Endothelial cell of umbilical vein (primary cell): ENCODE measurements around the gene MICALL2. TPM values are rescaled to one million over a fixed set of nuclear protein-coding genes. Genes with fewer than 3 reads are reported as not detected.

ENCODE experiments used
- BruUV-seq: library from RNA; stranded (reverse); fragments of 400-500 nt; replicated peaks from 2 replicates; lab custom pipeline; 2021; lab: Mats Ljungman, UMichigan
- CTCF ChIA-PET: fragments of 300-600, 350-600 bp; sonication (Branson Sonifier 250); formaldehyde crosslinking; loops from one replicate; lab custom pipeline; 2021; ENCODE audit warnings: antibody characterized with exemption, inconsistent platforms; lab: Charles Lee
- POLR2A ChIA-PET: fragments of 300-600, 350-600 bp; sonication (Branson Sonifier 250); formaldehyde crosslinking; loops from one replicate; lab custom pipeline; 2021; ENCODE audit warnings: antibody characterized with exemption, inconsistent platforms; lab: Charles Lee
- DNase-seq: peaks from one replicate; pipeline ENCODE4 v3.0.0-alpha.2; 2011; ENCODE audit warnings: low read depth, low spot score
- FAIRE-seq: peaks from 2 replicates; lab custom pipeline; 2011; peaks lifted over from hg19 to GRCh38; lab: Jason Lieb, UNC
- H2AFZ ChIP-seq: 2 replicates; pipeline ENCODE4 v1.6.0; 2012; ENCODE audit warnings: low read depth, low read length, control low read depth, inconsistent platforms
- H3K27ac ChIP-seq: 2 replicates; pipeline ENCODE4 v1.5.1; 2011; ENCODE audit warnings: low read depth, mild to moderate bottlenecking, control low read depth, low read length, moderate library complexity; ENCODE audit not compliant: insufficient read depth
- H3K27me3 ChIP-seq, 2 experiments: 2 replicates each; pipeline versions ENCODE4 v1.6.0 to v1.6.1; 2011; ENCODE audit warnings: low read length in 2 of 2, mixed read lengths in 1 of 2; ENCODE audit not compliant: control insufficient read depth in 2 of 2, insufficient read depth in 2 of 2
- H3K36me3 ChIP-seq, 2 experiments: 2 replicates in 1 of 2; 3 replicates in 1 of 2; pipeline ENCODE4 v1.5.1; 2011; ENCODE audit warnings: low read length in 2 of 2, mild to moderate bottlenecking in 1 of 2, moderate library complexity in 1 of 2; ENCODE audit not compliant: control insufficient read depth in 2 of 2, insufficient read depth in 2 of 2; ENCODE audit errors: extremely low read depth in 1 of 2
- H3K4me1 ChIP-seq: 3 replicates; pipeline ENCODE4 v1.5.1; 2011; ENCODE audit warnings: mild to moderate bottlenecking, low read length; ENCODE audit not compliant: control insufficient read depth, insufficient read depth; ENCODE audit errors: extremely low read depth
- H3K4me2 ChIP-seq: 2 replicates; pipeline ENCODE4 v1.6.1; 2011; ENCODE audit warnings: low read length, control low read depth, mixed read lengths; ENCODE audit not compliant: insufficient read depth
- H3K4me3 ChIP-seq, 3 experiments: fragments of 200-600 bp in 1 of 3; sonication (generic), shearing (Covaris generic) in 1 of 3; replicated peaks in 1 of 3; 2 replicates each; pipeline ENCODE4 v1.5.1; 2011 to 2016; ENCODE audit warnings: control low read depth in 3 of 3, low read length in 3 of 3, mild to moderate bottlenecking in 2 of 3, inconsistent platforms in 1 of 3, low read depth in 1 of 3, moderate library complexity in 1 of 3; ENCODE audit not compliant: insufficient read depth in 1 of 3
- H3K79me2 ChIP-seq: 2 replicates; pipeline ENCODE4 v1.6.0; 2012; ENCODE audit warnings: low read length, inconsistent platforms; ENCODE audit not compliant: control insufficient read depth, insufficient read depth
- H3K9ac ChIP-seq: replicated peaks from 2 replicates; pipeline ENCODE3; 2011; ENCODE audit warnings: low read length, control low read depth; ENCODE audit not compliant: insufficient read depth; ENCODE audit errors: extremely low read depth
- H3K9me1 ChIP-seq: replicated peaks from 3 replicates; pipeline ENCODE4 v1.6.0; 2011; ENCODE audit warnings: mild to moderate bottlenecking, low read length; ENCODE audit not compliant: control insufficient read depth, insufficient read depth; ENCODE audit errors: extremely low read depth
- H3K9me3 ChIP-seq: replicated peaks from 2 replicates; pipeline ENCODE4 v1.5.1; 2012; ENCODE audit warnings: low read length, inconsistent platforms; ENCODE audit not compliant: control insufficient read depth, insufficient read depth
- H4K20me1 ChIP-seq: replicated peaks from 2 replicates; pipeline ENCODE3; 2011; ENCODE audit warnings: mild to moderate bottlenecking, low read length; ENCODE audit not compliant: control insufficient read depth, insufficient read depth; ENCODE audit errors: extremely low read depth
- EZH2 ChIP-seq: IDR thresholded peaks from 2 replicates; pipeline ENCODE4 v1.6.1; 2012; ENCODE audit warnings: borderline replicate concordance, low read depth, mild to moderate bottlenecking, moderate library complexity, low read length, inconsistent platforms; ENCODE audit not compliant: severe bottlenecking
- JUN ChIP-seq: IDR thresholded peaks from 2 replicates; pipeline ENCODE4 v1.6.1; 2011; ENCODE audit warnings: borderline replicate concordance, low read depth; ENCODE audit not compliant: insufficient read length, insufficient read depth
- MYC ChIP-seq: IDR thresholded peaks from one replicate; pipeline ENCODE4 v1.6.1; 2011; ENCODE audit warnings: mild to moderate bottlenecking, low read depth, low read length
- POLR2A ChIP-seq: IDR thresholded peaks from 2 replicates; pipeline ENCODE4 v1.6.1; 2012; ENCODE audit warnings: low read depth, mild to moderate bottlenecking, control low read depth, low read length
- POLR2AphosphoS5 ChIP-seq: IDR thresholded peaks from 2 replicates; pipeline ENCODE4 v1.6.1; 2012; ENCODE audit warnings: low read depth, mild to moderate bottlenecking, control low read depth, low read length, moderate library complexity; ENCODE audit not compliant: insufficient read depth
- dilution Hi-C: fragments of 300-500 bp; cut with MboI; formaldehyde crosslinking; loops from one replicate; pipeline ENCODE4 v1.15.0; 2019; ENCODE audit warnings: low sequenced_read_pairs; ENCODE audit not compliant: extremely low pct_ligation_motif_present
- intact Hi-C: fragments of 100-400 bp; cut with micrococcal nuclease; formaldehyde crosslinking; loops from one replicate; pipeline ENCODE4 v1.10.0; 2022
- polyA plus RNA-seq, 4 experiments: library from polyadenylated mRNA; depleted of rRNA in 3 of 4; stranded (reverse) in 3 of 4; unstranded in 1 of 4; fragments of >200 nt; gene quantifications; 2 replicates each; pipeline versions ENCODE4 v1.2.1 to v1.2.3, GENCODE V29; 2011 to 2012; ENCODE audit warnings: missing spikeins in 1 of 4
- total RNA-seq: library from RNA; stranded (reverse); gene quantifications from 2 replicates; pipeline ENCODE4 v1.2.3, GENCODE V29; 2021
- TF ChIP-seq, protein P1 (sequence below): IDR thresholded peaks from 2 replicates; pipeline ENCODE4 v1.6.1; 2011; ENCODE audit not compliant: insufficient read depth, insufficient read length
- TF ChIP-seq, protein P2 (sequence below), 2 donors: IDR thresholded peaks; 1 replicate in 1 of 2; 2 replicates in 1 of 2; pipeline ENCODE4 v1.5.1; 2011; ENCODE audit warnings: low read length in 2 of 2, mild to moderate bottlenecking in 2 of 2, moderate library complexity in 2 of 2, control low read depth in 1 of 2, inconsistent platforms in 1 of 2, low read depth in 1 of 2; ENCODE audit not compliant: insufficient read depth in 1 of 2; ENCODE audit errors: extremely low read depth in 1 of 2

MICALL2 gene
- total and polyA plus RNA-seq, 2 donors (not counting 3 experiments of a cell fraction or from before 2014, with no cell fraction given), result 29.8 to 46.3 TPM

DNA sequence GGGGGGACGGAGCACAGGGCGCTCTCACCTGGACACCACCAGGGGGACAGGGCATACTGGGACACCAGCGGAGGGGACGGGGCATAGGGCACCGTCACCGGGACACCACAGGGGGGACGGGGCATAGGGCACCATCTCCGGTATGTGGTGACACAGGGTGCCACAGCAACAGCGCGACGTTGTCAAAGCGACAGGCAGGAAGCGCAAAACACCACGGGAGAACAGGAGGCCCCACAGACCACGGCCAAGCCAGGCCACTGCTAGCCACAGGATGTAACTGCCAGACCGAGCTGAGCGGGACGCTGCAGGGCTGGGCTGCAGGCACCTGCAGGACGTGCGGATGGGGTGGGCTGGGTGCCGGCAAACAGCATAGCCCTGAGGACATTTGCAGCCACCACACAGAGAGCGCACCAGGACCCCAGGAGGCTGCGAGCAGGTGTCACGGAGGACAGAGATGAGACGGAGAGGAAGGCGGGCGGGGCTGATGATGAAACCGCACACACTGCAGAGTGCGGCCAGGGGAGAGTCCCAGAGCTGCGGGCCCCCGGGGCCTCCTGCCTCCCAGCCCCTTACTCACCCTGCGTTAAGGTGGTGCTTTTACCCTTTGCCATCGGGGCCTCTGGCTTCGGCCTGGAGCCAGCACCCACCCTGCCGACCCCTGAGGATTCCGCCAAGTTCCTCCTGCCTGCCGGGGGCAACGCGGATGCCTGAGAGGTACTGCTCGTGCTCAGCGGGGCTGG lies 17.5 kb downstream of the MICALL2 start:
- H3K9ac ChIP-seq, result no peak overlapping the region
- H3K4me1 ChIP-seq, result no peaks in the 10 kb centered on the region
- ChIA-PET POLR2A (interaction anchor here (0.5 kb wide), 1 partner anchor 232 kb away, joined by 7 read pairs; no protein-coding TSS in a partner anchor), CTCF (interaction anchor here (1.0 to 2.9 kb wide), 2 partner anchors 10 to 19 kb away, joined by 3 to 11 read pairs; no protein-coding TSS in a partner anchor)
- H3K9me3 ChIP-seq, result no peaks in the 10 kb centered on the region
- no peak for TF ChIP-seq POLR2AphosphoS5
- TF ChIP-seq EZH2, result no peak
- TF ChIP-seq, protein P1, sequence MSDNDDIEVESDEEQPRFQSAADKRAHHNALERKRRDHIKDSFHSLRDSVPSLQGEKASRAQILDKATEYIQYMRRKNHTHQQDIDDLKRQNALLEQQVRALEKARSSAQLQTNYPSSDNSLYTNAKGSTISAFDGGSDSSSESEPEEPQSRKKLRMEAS, result no peak
- TF ChIP-seq JUN, result no peak
- TF ChIP-seq POLR2A, result no peak
- TF ChIP-seq, protein P2, sequence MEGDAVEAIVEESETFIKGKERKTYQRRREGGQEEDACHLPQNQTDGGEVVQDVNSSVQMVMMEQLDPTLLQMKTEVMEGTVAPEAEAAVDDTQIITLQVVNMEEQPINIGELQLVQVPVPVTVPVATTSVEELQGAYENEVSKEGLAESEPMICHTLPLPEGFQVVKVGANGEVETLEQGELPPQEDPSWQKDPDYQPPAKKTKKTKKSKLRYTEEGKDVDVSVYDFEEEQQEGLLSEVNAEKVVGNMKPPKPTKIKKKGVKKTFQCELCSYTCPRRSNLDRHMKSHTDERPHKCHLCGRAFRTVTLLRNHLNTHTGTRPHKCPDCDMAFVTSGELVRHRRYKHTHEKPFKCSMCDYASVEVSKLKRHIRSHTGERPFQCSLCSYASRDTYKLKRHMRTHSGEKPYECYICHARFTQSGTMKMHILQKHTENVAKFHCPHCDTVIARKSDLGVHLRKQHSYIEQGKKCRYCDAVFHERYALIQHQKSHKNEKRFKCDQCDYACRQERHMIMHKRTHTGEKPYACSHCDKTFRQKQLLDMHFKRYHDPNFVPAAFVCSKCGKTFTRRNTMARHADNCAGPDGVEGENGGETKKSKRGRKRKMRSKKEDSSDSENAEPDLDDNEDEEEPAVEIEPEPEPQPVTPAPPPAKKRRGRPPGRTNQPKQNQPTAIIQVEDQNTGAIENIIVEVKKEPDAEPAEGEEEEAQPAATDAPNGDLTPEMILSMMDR (IDR thresholded peaks at IDR 0.05; ENCODE audit: extremely low read depth in 1 of 2, insufficient read depth in 1 of 2, low read depth in 1 of 2, low read length in 2 of 2), result no peak
- TF ChIP-seq MYC, result no peak
- H3K79me2 ChIP-seq, result no peaks in the 10 kb centered on the region
- no peaks in the 10 kb centered on the region for H4K20me1 ChIP-seq
- no peak for DNase-seq
- H3K9me1 ChIP-seq, result no peaks in the 10 kb centered on the region
- FAIRE-seq, result no peak
- no peak overlapping the region for H2AFZ ChIP-seq
- intact Hi-C loops (no loop called here), dilution Hi-C loops (no loop called here)
- H3K27ac ChIP-seq, result no peak overlapping the region
- H3K4me3 ChIP-seq, result no peak overlapping the region
- peaks cover 0 to 2% of the 10 kb centered on the region in 2 experiments for H3K36me3 ChIP-seq
- H3K27me3 ChIP-seq, result no peaks in the 10 kb centered on the region
- no peak overlapping the region for H3K4me2 ChIP-seq
- no TSS peak for BruUV-seq
